Body of pancreas (tissue), 4 donors: ENCODE measurements around the gene FAXC. TPM values are rescaled to one million over a fixed set of nuclear protein-coding genes. Genes with fewer than 3 reads are reported as not detected.
"Not testable (repeated sequence)": the region's sequence is repeated elsewhere in the genome, so short reads cannot be mapped to it uniquely, and the experiment has no call there.

ENCODE experiments used
- ATAC-seq: fragments of 150-250 bp; one replicate; pipeline ENCODE4 v1.9.1; 2016
- DNase-seq, 4 donors: peaks; one replicate each; pipeline ENCODE4 v3.0.0-alpha.2; 2019
- H3K27ac ChIP-seq, 4 donors: fragments of 200-600 bp; sonication (generic); 1 replicate in 3 of 4; 2 replicates in 1 of 4; pipeline versions ENCODE4 v1.5.1 to v1.6.1; 2016 to 2019; ENCODE audit warnings: mild to moderate bottlenecking in 1 of 4, mixed read lengths in 1 of 4, moderate library complexity in 1 of 4
- H3K27me3 ChIP-seq, 2 donors: fragments of 200-600 bp; sonication (generic); one replicate each; pipeline ENCODE4 v1.6.0; 2016; ENCODE audit warnings: mild to moderate bottlenecking in 1 of 2
- H3K36me3 ChIP-seq, 2 donors: fragments of 200-600 bp; sonication (generic); replicated peaks in 1 of 2; 2 replicates each; pipeline ENCODE4 v1.5.1; 2016; ENCODE audit warnings: low read depth in 2 of 2; ENCODE audit not compliant: insufficient read depth in 1 of 2
- H3K4me1 ChIP-seq: fragments of 200-600 bp; sonication (generic); one replicate; pipeline ENCODE4 v1.6.0; 2016
- H3K4me3 ChIP-seq, 2 donors: fragments of 200-600 bp; sonication (generic); 1 replicate in 1 of 2; 2 replicates in 1 of 2; pipeline ENCODE4 v1.5.1; 2016 to 2019
- H3K9me3 ChIP-seq, 3 donors: fragments of 200-600 bp; sonication (generic); 1 replicate in 2 of 3; 2 replicates in 1 of 3; pipeline ENCODE4 v1.5.1; 2016
- POLR2A ChIP-seq, 3 donors: fragments of 450-650 bp; IDR thresholded peaks; one replicate each; pipeline ENCODE4 v1.6.1; 2016; ENCODE audit warnings: antibody characterized with exemption in 3 of 3, mild to moderate bottlenecking in 2 of 3
- WGBS, 2 donors: methylation state at CpG; one replicate each; pipeline ENCODE4 v1.1.5; 2017; 5-methylcytosine and 5-hydroxymethylcytosine counted together
- intact Hi-C: fragments of 100-400 bp; cut with DNase I; formaldehyde crosslinking; loops from one replicate; pipeline ENCODE4 v1.15.1; 2023
- total RNA-seq, 2 donors: library from RNA; depleted of rRNA; stranded (reverse); fragments of >200 nt; gene quantifications; one replicate each; pipeline ENCODE4 v1.1.0, GENCODE V29; 2016
- TF ChIP-seq, protein P1 (sequence below), 7 experiments: fragments of 450-650 bp in 4 of 7; fragments of 200-600 bp in 3 of 7; sonication (generic) in 3 of 7; IDR thresholded peaks; one replicate each; pipeline ENCODE4 v1.5.1; 2016 to 2019; ENCODE audit warnings: antibody characterized with exemption in 7 of 7

FAXC gene
- total RNA-seq, 2 donors from 2014 or later = 0.33 to 1.0 TPM

DNA sequence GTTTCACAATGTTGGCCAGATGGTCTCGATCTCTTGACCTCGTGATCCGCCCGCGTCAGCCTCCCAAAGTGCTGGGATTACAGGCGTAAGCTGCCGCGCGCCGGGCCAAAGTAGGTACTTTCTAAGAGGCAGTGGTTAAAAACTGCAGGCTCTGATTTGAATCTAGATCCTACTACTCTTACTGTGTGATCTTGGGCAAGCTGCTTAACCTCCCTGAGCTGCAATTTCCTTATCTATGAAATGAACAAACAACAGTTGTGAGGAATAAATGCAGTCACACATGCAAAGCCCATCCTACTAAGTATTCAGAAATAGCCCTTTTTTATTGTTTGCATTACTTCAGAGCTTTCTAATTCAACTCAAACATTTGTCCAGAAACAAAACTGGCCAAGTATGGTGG lies 2.9 kb downstream of the FAXC start:
- WGBS, 2 donors = 93 to 98% methylated on average over 10 of the region's 10 CpGs
- peaks cover 16% of the 10 kb centered on the region for H3K4me1 ChIP-seq

DNA sequence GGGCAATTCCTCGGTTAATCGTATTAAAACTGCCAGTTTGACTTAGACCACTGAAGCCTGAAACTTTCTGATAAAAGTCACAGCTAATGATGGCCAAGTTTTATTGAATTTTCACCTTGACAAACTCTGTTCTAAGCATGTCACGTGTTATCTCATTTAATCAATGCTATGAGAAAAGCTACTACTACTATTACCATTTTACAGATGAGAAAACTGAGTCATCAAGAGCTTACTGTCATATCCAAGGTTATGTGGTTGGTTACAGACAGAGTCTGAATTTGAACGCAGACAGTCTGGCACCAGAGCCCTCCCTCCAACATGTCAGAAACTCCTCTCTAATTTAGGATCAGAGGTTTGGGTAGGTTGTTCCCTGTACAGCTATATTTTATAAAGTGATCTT lies 4.3 kb downstream of the FAXC start:
- TF ChIP-seq POLR2A (IDR thresholded peaks at IDR 0.05) = no peak
- TF ChIP-seq, protein P1, sequence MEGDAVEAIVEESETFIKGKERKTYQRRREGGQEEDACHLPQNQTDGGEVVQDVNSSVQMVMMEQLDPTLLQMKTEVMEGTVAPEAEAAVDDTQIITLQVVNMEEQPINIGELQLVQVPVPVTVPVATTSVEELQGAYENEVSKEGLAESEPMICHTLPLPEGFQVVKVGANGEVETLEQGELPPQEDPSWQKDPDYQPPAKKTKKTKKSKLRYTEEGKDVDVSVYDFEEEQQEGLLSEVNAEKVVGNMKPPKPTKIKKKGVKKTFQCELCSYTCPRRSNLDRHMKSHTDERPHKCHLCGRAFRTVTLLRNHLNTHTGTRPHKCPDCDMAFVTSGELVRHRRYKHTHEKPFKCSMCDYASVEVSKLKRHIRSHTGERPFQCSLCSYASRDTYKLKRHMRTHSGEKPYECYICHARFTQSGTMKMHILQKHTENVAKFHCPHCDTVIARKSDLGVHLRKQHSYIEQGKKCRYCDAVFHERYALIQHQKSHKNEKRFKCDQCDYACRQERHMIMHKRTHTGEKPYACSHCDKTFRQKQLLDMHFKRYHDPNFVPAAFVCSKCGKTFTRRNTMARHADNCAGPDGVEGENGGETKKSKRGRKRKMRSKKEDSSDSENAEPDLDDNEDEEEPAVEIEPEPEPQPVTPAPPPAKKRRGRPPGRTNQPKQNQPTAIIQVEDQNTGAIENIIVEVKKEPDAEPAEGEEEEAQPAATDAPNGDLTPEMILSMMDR (IDR thresholded peaks at IDR 0.05) = no peak
- ATAC-seq (no peak), DNase-seq (no peak)
- Histone ChIP-seq H3K9me3 (no peaks in the 10 kb centered on the region), H3K36me3 (no peaks in the 10 kb centered on the region), H3K27me3 (no peaks in the 10 kb centered on the region), H3K27ac (no peak overlapping the region), H3K4me1 (peaks cover 8% of the 10 kb centered on the region), H3K4me3 (no peak overlapping the region)
- WGBS, 2 donors = 71 to 78% methylated on average over 4 of the region's 4 CpGs
- intact Hi-C loops = no loop called here

More for the DNA sequence above, 2.9 kb downstream of the FAXC start:
- H3K27me3 ChIP-seq = no peaks in the 10 kb centered on the region
- H3K27ac ChIP-seq = no peak overlapping the region
- H3K36me3 ChIP-seq = no peaks in the 10 kb centered on the region
- ATAC-seq = no peak
- DNase-seq = no peak
- H3K9me3 ChIP-seq = no peaks in the 10 kb centered on the region
- intact Hi-C loops = no loop called here
- H3K4me3 ChIP-seq = no peak overlapping the region
- no peak for TF ChIP-seq POLR2A (IDR thresholded peaks at IDR 0.05)
- TF ChIP-seq, protein P1 (IDR thresholded peaks at IDR 0.05) = no peak

DNA sequence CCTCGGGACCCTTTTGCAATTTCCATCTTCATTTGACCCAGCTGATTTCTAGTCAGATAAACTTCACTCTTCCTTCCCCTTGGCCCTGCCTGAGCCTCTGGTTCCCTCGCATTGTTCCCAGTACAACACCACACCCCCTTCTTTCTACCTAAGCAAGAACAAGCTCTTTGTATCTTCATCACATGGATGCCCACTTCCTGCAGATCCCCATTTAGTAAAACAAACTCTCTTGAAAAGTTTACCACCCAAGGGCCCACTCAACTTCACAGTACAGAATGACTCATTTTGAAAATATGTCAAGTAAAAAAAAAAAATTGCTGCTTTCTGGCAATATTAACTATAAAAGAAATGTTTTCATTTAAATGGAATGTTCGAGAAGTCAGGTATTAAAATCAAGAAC lies 5.2 kb downstream of the FAXC start:
- no peak for TF ChIP-seq POLR2A (IDR thresholded peaks at IDR 0.05)
- TF ChIP-seq, protein P1 (IDR thresholded peaks at IDR 0.05) = no peak
- DNase-seq (no peak), ATAC-seq (no peak)
- Histone ChIP-seq H3K4me3 (no peak overlapping the region), H3K36me3 (no peaks in the 10 kb centered on the region), H3K4me1 (peaks cover 5% of the 10 kb centered on the region), H3K27ac (no peak overlapping the region), H3K27me3 (no peaks in the 10 kb centered on the region), H3K9me3 (no peaks in the 10 kb centered on the region)
- WGBS, 2 donors = 36 to 68% methylated on average over 3 of the region's 3 CpGs
- intact Hi-C loops = no loop called here

DNA sequence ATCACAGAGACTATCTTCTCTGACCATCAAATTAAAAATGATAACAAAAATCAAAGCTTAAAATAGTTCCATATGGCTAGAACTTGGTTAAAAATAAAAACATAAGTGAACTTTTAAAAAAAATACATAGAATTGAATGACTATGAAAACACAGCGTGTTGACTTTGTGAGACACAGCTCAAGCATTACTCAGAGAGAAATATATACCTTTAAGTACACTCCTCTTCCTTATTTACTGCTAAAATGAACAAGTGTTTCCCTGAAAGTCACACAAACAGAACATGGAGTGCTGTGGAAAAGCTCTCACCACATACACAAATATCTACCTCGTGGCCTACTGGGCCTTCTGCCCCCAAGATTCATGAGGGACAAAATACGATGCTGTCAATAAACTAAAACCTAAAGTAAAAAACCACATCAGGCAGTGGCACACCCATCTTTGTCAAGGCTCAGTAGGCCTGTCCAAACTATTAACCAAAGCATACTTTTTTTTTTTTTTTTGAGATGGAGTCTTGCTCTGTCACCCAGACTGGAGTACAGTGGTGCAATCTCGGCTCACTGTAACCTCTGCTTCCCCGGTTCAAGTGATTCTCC lies 7.5 kb downstream of the FAXC start:
- Histone ChIP-seq H3K36me3 (no peaks in the 10 kb centered on the region), H3K4me3 (no peak overlapping the region), H3K4me1 (no peaks in the 10 kb centered on the region), H3K9me3 (no peaks in the 10 kb centered on the region), H3K27ac (no peak overlapping the region), H3K27me3 (no peaks in the 10 kb centered on the region)
- ATAC-seq = no peak
- TF ChIP-seq, protein P1 (IDR thresholded peaks at IDR 0.05) = no peak
- TF ChIP-seq POLR2A (IDR thresholded peaks at IDR 0.05) = no peak
- intact Hi-C loops = no loop called here
- DNase-seq = no peak
- WGBS, 2 donors = 81 to 87% methylated on average over 5 of the region's 5 CpGs

DNA sequence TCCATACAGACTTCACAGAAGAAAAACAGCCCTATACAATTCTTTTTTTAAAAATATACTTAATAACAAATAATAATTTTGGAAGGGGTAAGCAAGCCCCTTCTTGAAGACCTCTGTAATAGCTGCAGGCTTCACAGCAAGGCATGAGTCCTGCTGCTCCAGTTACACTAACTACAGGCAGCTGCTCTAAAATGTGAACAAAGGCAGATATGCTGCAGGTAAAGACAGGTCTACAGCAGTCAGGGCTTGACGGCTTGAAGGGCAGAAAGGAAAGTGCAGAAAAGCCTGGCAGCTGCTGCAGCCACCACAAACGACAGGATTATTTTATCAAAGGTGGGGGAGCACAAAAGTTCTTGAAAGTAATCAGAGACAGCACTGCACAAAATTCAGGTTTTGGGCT lies 11.3 kb downstream of the FAXC start:
- WGBS, 2 donors = 47 to 51% methylated on average over 2 of the region's 2 CpGs
- TF ChIP-seq, protein P1 (IDR thresholded peaks at IDR 0.05) = no peak
- TF ChIP-seq POLR2A (IDR thresholded peaks at IDR 0.05) = no peak
- Histone ChIP-seq H3K36me3 (no peaks in the 10 kb centered on the region), H3K27ac (no peak overlapping the region), H3K27me3 (no peaks in the 10 kb centered on the region), H3K4me1 (no peaks in the 10 kb centered on the region), H3K9me3 (no peaks in the 10 kb centered on the region), H3K4me3 (no peak overlapping the region)
- ATAC-seq (no peak), DNase-seq (no peak)
- intact Hi-C loops = no loop called here

DNA sequence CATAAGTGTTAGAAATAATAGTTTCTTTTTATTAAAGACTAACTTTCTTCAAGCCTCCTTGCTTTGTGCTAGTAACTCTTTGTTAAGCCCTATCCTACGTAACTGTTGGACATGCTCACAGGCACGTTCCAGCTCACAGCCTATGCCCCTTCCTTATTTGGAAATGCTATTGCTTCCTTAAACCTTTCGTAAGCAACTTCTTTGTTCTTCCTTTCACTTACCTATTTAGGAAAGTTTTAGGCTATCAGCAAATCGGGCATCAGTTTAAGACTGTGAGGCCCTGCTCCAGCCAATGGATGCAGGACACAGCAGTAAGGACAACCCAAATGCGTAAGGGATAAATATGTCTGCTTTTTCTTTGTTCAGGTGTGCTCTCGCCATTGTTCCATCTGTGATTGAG lies 14.2 kb downstream of the FAXC start:
- H3K27ac ChIP-seq, ATAC-seq: not testable (repeated sequence)

More for the DNA sequence above, 14.2 kb downstream of the FAXC start:
- DNase-seq, H3K4me1 ChIP-seq, H3K27me3 ChIP-seq, intact Hi-C loops, H3K36me3 ChIP-seq, H3K4me3 ChIP-seq, H3K9me3 ChIP-seq: not testable (repeated sequence)
- WGBS, 2 donors = 78 to 80% methylated on average over 6 of the region's 6 CpGs
